ENCODE data around the gene SPDYA.

DNA sequence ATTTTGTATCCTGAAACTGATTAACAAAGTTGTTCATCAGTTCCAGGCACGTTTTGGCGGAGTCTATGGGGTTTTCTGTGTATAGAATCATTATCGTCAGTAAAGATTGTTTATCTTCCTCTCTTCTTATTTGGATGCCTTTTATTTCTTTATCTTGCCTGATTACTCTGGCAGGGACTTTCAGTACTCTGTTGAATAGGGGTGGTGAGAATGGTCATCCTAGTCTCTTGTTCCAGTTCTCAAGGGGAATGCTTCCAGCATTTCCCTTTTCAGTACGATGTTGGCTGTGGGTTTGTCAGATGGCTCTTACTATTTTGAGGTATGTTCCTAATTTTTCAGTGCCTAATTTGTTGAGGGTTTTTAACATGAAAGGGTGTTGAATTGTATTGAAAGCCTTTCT is 14.0 kb upstream of the SPDYA start:
- no peak for TF ChIP-seq POLR2AphosphoS5 (IDR thresholded peaks at IDR 0.05)
- no peak for TF ChIP-seq CTCF (IDR thresholded peaks at IDR 0.05)
- no peak for TF ChIP-seq POLR2A (IDR thresholded peaks at IDR 0.05)
- no peak for TF ChIP-seq EP300 (IDR thresholded peaks at IDR 0.05)

Data from suprapubic skin (tissue), 4 donors.